Erythroblast (primary cell): Measurements from ENCODE around the gene PDLIM7.
A peak's percentile ranks its signal among the peaks of the same experiment; 100 is the strongest.

ENCODE experiments used
- DNase-seq, 2 experiments: peaks; one replicate each; lab custom pipeline; 2025; lab: John Stamatoyannopoulos, UW
- GATA1 ChIP-seq: IDR thresholded peaks from 2 replicates; pipeline ENCODE4 v1.6.1; 2011; ENCODE audit warnings: low read depth, mild to moderate bottlenecking, control low read depth, low read length, moderate library complexity
- POLR2A ChIP-seq: IDR thresholded peaks from 2 replicates; pipeline ENCODE4 v1.6.1; 2011; ENCODE audit warnings: mild to moderate bottlenecking, low read length

Gene PDLIM7

DNA sequence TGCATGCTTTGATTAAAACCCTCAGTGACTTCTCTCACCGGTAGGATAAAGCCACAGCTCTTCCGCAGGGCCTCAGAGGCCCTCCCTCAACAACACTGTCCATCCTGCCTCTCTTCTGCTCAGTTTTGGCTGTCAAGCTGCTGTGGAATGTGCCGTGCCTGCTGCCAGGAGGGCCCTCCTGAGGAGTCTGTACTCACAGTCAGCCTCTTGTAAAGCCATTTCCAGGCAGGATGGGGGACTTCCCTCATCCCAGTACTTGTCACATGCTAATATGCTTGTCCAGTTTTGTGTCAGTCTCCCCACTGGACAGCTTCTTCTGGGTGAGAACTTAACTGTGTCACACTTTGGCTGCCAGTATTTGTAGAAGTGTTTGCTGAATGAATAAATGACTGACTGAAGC, 33.2 kb upstream of the PDLIM7 start:
- DNase-seq, result no peak
- no peak for TF ChIP-seq POLR2A
- no peak for TF ChIP-seq GATA1

DNA sequence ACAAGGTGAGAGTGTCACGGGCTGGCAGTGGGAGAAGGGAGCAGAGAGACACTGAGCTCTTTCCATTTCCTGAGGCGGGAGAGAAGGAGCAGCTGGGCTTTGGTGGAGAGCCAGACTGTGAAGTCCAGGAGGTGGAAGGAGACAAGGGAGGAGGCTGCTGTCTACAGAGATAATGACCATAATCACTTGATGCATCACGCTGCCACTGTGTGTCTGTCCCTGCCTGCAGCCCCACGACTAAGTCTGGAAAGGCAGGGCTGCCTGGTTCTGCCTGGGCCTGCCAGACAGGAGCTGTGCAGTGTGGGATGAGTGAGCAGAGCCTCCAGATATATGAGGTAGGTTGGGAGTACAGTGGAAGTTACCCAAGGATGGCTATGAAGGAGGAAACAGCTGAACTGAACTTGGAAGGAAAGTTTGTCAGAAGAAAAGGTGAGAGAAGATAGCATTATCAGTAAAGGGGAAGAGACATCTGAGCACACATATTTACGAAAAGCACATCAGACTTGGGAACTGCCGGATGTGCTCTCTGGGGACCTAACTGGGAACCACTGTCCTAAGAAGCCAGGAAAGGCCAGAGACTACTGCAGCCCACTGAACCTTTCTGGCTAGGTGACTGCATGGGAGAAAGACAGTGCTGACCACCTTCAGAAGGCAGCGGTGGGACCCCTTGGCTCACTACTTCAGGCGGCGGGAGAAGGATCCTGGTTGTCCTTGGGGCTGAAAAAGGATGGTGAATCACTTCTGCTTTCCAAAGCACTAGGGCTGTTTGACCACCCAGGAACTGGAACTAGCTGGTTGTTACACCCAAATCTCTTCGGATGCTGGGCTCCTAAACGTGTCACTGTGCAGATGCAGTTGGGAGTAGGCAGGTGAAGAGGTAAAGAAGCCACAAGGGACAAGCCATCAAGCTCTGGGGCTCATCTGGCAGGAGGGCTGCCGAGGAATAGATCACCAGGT, 32.1 kb upstream of the PDLIM7 start:
- peak; percentile 79 to 91 for DNase-seq
- TF ChIP-seq POLR2A (no peak), GATA1 (no peak)

DNA sequence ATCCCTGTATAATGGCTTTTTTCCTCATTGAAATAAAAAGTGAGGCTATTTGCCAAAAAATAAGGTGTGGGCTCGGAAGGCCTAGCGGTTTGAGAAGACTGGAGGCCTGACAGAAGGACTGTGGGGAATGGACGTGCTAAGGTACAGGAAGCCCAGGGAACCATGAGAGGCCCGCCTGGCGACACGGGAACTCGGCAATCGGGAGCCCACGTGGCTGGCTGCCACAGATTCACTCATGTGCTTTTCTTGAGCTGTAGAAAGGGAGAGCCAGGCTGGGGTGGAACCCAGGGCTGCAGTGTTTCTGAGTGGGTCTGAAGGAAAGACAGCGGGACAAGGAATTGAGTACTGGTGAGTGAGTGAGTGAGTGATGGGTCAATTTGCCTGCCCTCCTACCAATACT, 31.2 kb upstream of the PDLIM7 start:
- TF ChIP-seq POLR2A (no peak), GATA1 (no peak)
- no peak for DNase-seq

DNA sequence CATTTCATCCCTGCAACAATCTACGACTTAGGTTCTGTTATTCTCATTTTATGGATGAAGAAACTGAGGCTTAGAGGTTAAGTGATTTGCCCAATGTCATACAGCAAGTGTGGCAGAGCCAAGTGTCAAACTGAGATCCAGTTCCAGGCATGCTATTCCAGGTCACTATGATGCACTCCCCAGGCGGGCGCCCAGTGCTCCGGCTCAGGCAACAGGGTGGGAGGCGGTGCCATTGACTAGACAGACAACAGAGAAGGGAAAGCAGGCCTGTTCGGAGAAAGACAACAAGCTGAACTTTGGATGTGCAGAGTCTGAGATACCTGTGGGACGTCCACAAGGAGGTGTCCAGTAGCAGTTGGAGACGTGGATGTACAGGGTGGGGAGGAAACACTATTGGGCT, 30.2 kb upstream of the PDLIM7 start:
- TF ChIP-seq POLR2A, result no peak
- TF ChIP-seq GATA1, result no peak
- DNase-seq, result no peak

GRCh38 chr5:177526791-177527190, 29.4 kb upstream of the PDLIM7 start:
- no peak for TF ChIP-seq GATA1
- TF ChIP-seq POLR2A, result no peak
- DNase-seq, result no peak

DNA sequence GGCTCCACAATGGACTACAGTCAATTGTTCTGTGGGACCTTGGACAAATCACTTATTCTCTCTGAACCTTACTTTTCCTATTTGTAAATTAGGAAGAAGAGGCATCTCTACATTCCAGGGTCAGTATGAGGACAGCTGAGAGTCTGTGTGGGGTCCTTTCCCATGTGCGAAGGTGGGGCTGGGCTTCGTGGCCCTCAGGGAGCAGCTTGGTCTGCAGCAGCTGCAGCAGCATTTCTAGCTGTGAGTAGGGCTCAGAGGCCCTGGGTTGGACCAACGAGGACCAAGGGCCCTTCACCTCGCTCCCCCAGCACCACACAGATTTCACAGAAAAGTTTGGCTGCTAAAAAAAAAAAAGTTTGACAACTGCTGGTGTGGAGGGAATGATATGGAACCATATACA, 28.8 kb upstream of the PDLIM7 start:
- no peak for DNase-seq
- TF ChIP-seq POLR2A (no peak), GATA1 (no peak)

GRCh38 chr5:177524941-177525655, 27.7 kb upstream of the PDLIM7 start:
- no peak for TF ChIP-seq POLR2A

GRCh38 chr5:177524539-177524900, 27.1 kb upstream of the PDLIM7 start:
- TF ChIP-seq POLR2A, result no peak
- TF ChIP-seq GATA1, result no peak
- DNase-seq, result no peak

More at GRCh38 chr5:177524941-177525655, 27.7 kb upstream of the PDLIM7 start:
- DNase-seq, result no peak

DNA sequence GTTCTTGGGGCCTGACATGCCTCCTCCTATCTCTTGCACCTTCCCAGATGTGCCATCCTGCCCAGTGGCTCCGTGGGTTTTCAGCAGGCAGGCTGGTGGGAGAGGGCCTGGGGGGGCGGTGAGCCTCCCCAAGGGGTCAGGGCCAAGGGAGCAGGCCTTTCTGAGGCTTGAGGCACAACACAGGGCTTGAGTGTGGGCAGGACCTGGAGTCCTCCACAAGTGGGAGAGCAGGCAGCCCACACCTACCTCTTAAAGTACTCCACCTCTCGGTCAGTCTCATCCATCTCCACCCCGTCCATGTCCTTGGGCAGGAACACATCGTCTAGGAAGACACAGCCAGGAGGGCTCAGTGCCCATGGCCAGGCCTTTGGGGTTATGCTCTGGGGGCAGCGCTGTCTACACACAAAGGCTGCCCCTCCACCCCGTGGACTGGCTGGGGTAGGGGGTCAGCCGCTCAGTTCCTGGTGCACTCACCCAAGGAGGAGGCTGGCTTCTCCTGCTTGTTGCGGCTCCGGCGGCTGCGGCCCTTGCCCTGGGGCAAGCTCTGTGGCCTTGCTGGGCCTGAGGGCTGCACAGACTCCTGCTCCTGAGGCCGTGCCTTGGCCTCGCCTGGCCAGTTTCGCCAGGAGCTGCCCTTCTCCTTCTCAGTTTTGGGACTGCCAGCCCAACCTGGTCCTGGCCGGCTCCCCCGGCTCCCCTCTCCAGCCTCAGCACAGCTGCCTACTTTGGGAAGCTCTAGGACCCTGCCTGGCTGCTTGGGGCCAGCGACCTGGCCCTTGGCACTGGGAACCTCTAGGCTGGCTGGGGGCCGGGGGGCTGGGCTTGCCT, 26.5 kb upstream of the PDLIM7 start:
- no peak for TF ChIP-seq POLR2A
- TF ChIP-seq GATA1, result no peak
- DNase-seq, result no peak

DNA sequence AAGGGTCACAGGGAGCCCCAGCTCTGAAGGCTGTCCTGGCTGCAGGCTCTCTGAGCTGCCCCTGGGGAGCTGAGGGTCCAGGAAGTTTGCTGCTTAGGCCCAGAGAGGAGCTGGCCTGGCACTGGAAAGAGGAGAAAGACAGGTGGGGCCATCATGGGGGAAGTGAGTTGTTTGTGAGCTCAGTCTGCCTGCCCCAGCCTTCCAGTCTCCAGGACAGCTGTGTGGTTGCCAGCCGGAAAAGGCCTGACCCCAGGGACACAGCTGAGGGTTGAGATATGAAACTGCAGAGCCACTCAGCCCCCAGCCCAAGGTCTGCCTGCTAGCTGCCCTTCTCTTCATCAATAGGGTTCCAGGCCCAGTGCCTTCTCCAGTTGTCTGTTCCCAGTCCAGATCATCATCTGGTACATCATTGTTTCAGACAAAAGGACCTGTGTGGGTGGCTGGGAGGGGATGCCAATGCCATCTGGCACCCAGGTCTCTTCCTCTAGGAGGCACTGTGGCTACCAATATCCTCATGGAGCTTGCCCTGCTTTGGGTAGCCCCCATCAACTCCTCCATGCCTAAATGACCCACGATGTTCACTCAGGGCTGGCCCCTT, 23.6 kb upstream of the PDLIM7 start:
- TF ChIP-seq GATA1, result no peak
- TF ChIP-seq POLR2A, result no peak
- no peak for DNase-seq

- TF ChIP-seq POLR2A (no peak), GATA1 (no peak)
- DNase-seq, result no peak
Observed at GRCh38 chr5:177520271-177520670, 22.9 kb upstream of the PDLIM7 start.

GRCh38 chr5:177519463-177520235, 22.2 kb upstream of the PDLIM7 start:
- no peak for TF ChIP-seq POLR2A
- no peak for TF ChIP-seq GATA1
- no peak for DNase-seq
